ENCODE measurements around the gene RXYLT1. TPM values are rescaled to one million over a fixed set of nuclear protein-coding genes. Genes with fewer than 3 reads are reported as not detected.

RXYLT1 gene
- total and polyA plus RNA-seq, 2 of the 8 experiments (the other 6 are each of a cell fraction or from before 2014, with no cell fraction given), result 3.8 to 10.9 TPM

DNA sequence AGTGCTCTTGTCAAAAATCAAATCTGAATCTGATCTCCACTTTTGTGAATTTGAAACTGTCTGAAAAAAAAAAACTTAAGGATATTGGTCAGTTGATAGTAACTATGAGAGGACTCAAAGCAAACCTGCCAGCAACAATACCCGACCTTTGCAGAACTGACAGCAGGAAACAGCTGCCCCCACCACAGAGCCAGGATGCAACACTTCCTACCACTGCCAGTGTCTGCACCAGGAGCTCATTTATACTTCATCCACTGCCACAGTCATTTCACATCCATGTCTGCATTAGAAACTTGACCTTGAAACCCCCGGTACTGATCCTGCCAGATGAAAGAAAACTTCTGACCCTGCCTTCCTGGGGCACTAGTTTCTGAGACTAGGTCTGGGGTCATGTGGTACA is 27.4 kb upstream of the RXYLT1 start:
- Histone ChIP-seq H2BK5ac (ENCODE audit: low read depth, low read length) (no peak overlapping the region), H4K20me1 (replicated peaks in 1 of 2; ENCODE audit: control insufficient read depth in 1 of 2, insufficient read depth in 2 of 2, low read length in 2 of 2) (no peaks in the 10 kb centered on the region), H2AK5ac (ENCODE audit: low read depth, low read length) (no peak overlapping the region), H2BK12ac (ENCODE audit: low read depth, low read length) (no peak overlapping the region), H3K4ac (replicated peaks; ENCODE audit: insufficient read length, low read depth, low read length) (no peak overlapping the region), H3K4me2 (ENCODE audit: insufficient read depth in 1 of 2, low read depth in 2 of 2, low read length in 2 of 2) (no peak overlapping the region), H3K56ac (replicated peaks; ENCODE audit: insufficient read length, low read depth, low read length) (no peak overlapping the region), H2BK15ac (ENCODE audit: low read length) (no peak overlapping the region), H3K23ac (ENCODE audit: insufficient read length) (no peak overlapping the region), H3K27me3 (replicated peaks in 1 of 4; ENCODE audit: control insufficient read depth in 3 of 4, extremely low read depth in 1 of 4, insufficient read depth in 3 of 4, low read length in 3 of 4) (no peaks in the 10 kb centered on the region), H3K14ac (ENCODE audit: insufficient read length) (no peak overlapping the region), H2AFZ (ENCODE audit: low read length) (no peak overlapping the region), H2BK120ac (replicated peaks; ENCODE audit: low read depth, low read length) (no peak overlapping the region), H3K79me2 (ENCODE audit: control insufficient read depth in 1 of 2, insufficient read depth in 2 of 2, low read length in 2 of 2) (no peaks in the 10 kb centered on the region), H3K4me1 (replicated peaks in 1 of 4; ENCODE audit: control insufficient read depth in 3 of 4, insufficient read depth in 4 of 4, low read length in 3 of 4) (no peaks in the 10 kb centered on the region), H3K36me3 (ENCODE audit: control insufficient read depth in 2 of 4, insufficient read depth in 4 of 4, low read length in 3 of 4) (no peaks in the 10 kb centered on the region), H3K79me1 (ENCODE audit: low read depth, low read length) (no peaks in the 10 kb centered on the region), H3K9ac (replicated peaks in 1 of 4; ENCODE audit: extremely low read depth in 1 of 4, low read depth in 3 of 4, low read length in 3 of 4) (no peak overlapping the region), H4K5ac (ENCODE audit: insufficient read length, low read depth, low read length) (no peak overlapping the region), H3K9me3 (ENCODE audit: insufficient read depth in 2 of 2, low read depth in 1 of 2, low read length in 1 of 2) (no peaks in the 10 kb centered on the region), H4K8ac (ENCODE audit: extremely low read depth, insufficient read depth, low read length) (no peak overlapping the region), H3K18ac (ENCODE audit: extremely low read depth, low read length) (no peak overlapping the region), H2BK20ac (ENCODE audit: low read length) (no peak overlapping the region), H3K4me3 (ENCODE audit: extremely low read depth in 1 of 4, insufficient read depth in 2 of 4, low read depth in 3 of 4, low read length in 4 of 4) (no peak overlapping the region), H3K23me2 (ENCODE audit: low read depth, low read length) (no peaks in the 10 kb centered on the region; the same call in 1 of the 2 replicates), H4K91ac (replicated peaks; ENCODE audit: insufficient read length, low read length) (no peak overlapping the region), H3K27ac (ENCODE audit: low read depth, low read length) (no peak overlapping the region)
- FAIRE-seq, result no peak
- DNase-seq (ENCODE audit: low read depth in 1 of 2, low spot score in 2 of 2), result no peak
- ChIA-PET CTCF (ENCODE audit: partially characterized antibody) (interaction anchor here (0.6 to 1.8 kb wide), 3 partner anchors 14 to 555 kb away, joined by 3 to 6 read pairs (median 4); no protein-coding TSS in a partner anchor), POLR2A (ENCODE audit: partially characterized antibody) (no interaction called here)
- 90% methylated on average over 2 of the region's 2 CpGs; no CpG with 5 or more reads in 1 of the 2 experiments for WGBS, 2 experiments (ENCODE audit: extremely low coverage in 1 of 2, insufficient coverage in 1 of 2, insufficient read length in 1 of 2, insufficient replicate concordance in 2 of 2, low coverage in 1 of 2, low lambda C conversion rate in 2 of 2, missing lambda C conversion rate in 1 of 2)
- TF ChIP-seq SIRT6 (IDR thresholded peaks at IDR 0.05; ENCODE audit: low read length) (no peak), RFX5 (IDR thresholded peaks at IDR 0.05; ENCODE audit: borderline replicate concordance, low read depth, low read length) (no peak), SP1 (IDR thresholded peaks at IDR 0.05; ENCODE audit: low read depth, low read length) (no peak), JUND (IDR thresholded peaks at IDR 0.05; ENCODE audit: low read length) (no peak), ZNF274 (IDR thresholded peaks at IDR 0.05; ENCODE audit: borderline replicate concordance, extremely low read depth, low read length) (no peak), NRF1 (IDR thresholded peaks at IDR 0.05; ENCODE audit: low read depth, low read length) (no peak), TAF7 (optimal IDR thresholded peaks at IDR 0.05; ENCODE audit: borderline replicate concordance, low read depth, low read length) (no peak), CBX5 (IDR thresholded peaks at IDR 0.05; ENCODE audit: low read depth, low read length) (no peak), SUZ12 (IDR thresholded peaks at IDR 0.05; ENCODE audit: low read length) (no peak), KDM1A (IDR thresholded peaks at IDR 0.05; ENCODE audit: borderline replicate concordance, low read length) (no peak), BACH1 (IDR thresholded peaks at IDR 0.05; ENCODE audit: low read length) (no peak), SIN3A (conservative IDR thresholded peaks at IDR 0.05 in 1 of 2, IDR thresholded peaks at IDR 0.05 in 1 of 2; ENCODE audit: low read depth in 1 of 2, low read length in 2 of 2) (no peak), PHF8 (conservative IDR thresholded peaks at IDR 0.05; ENCODE audit: low read depth, low read length) (no peak), BCL11A (IDR thresholded peaks at IDR 0.05; ENCODE audit: low read depth in 2 of 2, low read length in 2 of 2) (no peak)
- TF ChIP-seq, protein P1, sequence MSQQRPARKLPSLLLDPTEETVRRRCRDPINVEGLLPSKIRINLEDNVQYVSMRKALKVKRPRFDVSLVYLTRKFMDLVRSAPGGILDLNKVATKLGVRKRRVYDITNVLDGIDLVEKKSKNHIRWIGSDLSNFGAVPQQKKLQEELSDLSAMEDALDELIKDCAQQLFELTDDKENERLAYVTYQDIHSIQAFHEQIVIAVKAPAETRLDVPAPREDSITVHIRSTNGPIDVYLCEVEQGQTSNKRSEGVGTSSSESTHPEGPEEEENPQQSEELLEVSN (IDR thresholded peaks at IDR 0.05), result no peak
